HCT116 (cell line): ENCODE data around the gene LRRC61.

ENCODE experiments used
- CBX3 ChIP-seq: IDR thresholded peaks from 2 replicates; pipeline ENCODE4 v1.6.1; 2012; ENCODE audit warnings: low read depth
- RAD21 ChIP-seq: IDR thresholded peaks from 2 replicates; pipeline ENCODE4 v1.6.1; 2012; ENCODE audit warnings: low read depth, mild to moderate bottlenecking
- SP1 ChIP-seq: IDR thresholded peaks from 2 replicates; pipeline ENCODE4 v1.6.1; 2012; ENCODE audit warnings: low read depth

DNA sequence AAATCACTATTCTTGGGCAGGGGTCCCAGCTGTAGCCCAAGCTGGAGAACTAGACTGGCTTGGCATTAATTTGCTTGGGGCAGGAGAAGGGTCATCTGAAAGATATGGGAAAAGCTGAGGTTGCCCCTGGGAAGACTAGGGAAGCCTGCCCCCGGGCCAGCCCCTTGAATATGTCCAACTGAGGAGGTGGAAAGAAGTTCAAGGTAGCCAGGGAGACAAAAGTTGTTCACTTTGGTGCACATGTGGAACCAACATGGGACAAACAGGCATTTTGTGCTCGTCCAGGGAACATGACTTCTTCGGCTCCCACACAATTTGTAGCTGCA is 1.4 kb upstream of the LRRC61 start:
- TF ChIP-seq RAD21 (no peak), CBX3 (no peak), SP1 (no peak)
